Neural cell (in vitro differentiated cells): ENCODE results near the gene SMAD7.

Experiments
- EP300 ChIP-seq: fragments of 450-650 bp; conservative IDR thresholded peaks from 2 replicates; pipeline ENCODE4 v1.6.1; 2014; ENCODE audit warnings: antibody characterized with exemption, mild to moderate bottlenecking, moderate library complexity; ENCODE audit not compliant: poor library complexity, severe bottlenecking
- EZH2 ChIP-seq: fragments of 200-600, 300-800 bp; shearing (Covaris generic), sonication (generic); IDR thresholded peaks from 2 replicates; pipeline ENCODE4 v1.6.1; 2014; ENCODE audit warnings: antibody characterized with exemption, low read length, borderline replicate concordance, mild to moderate bottlenecking; ENCODE audit not compliant: insufficient read depth, poor library complexity, severe bottlenecking
- RAD21 ChIP-seq: fragments of 450-650 bp; conservative IDR thresholded peaks from 2 replicates; pipeline ENCODE4 v1.6.1; 2014; ENCODE audit warnings: antibody characterized with exemption, mild to moderate bottlenecking, moderate library complexity
- SMC3 ChIP-seq: fragments of 450-650 bp; conservative IDR thresholded peaks from 2 replicates; pipeline ENCODE4 v1.6.1; 2014; ENCODE audit warnings: antibody characterized with exemption, mild to moderate bottlenecking, moderate library complexity; ENCODE audit not compliant: poor library complexity
- TAF1 ChIP-seq: IDR thresholded peaks from 2 replicates; pipeline ENCODE4 v1.6.1; 2012; ENCODE audit warnings: low read depth
- TF ChIP-seq, protein P1 (sequence below): fragments of 450-650 bp; IDR thresholded peaks from 2 replicates; pipeline ENCODE4 v1.5.1; 2014; ENCODE audit warnings: antibody characterized with exemption, mild to moderate bottlenecking, moderate library complexity; ENCODE audit not compliant: poor library complexity, severe bottlenecking
- TF ChIP-seq, protein P2 (sequence below): IDR thresholded peaks from 2 replicates; pipeline ENCODE4 v1.6.1; 2012; ENCODE audit warnings: borderline replicate concordance

DNA sequence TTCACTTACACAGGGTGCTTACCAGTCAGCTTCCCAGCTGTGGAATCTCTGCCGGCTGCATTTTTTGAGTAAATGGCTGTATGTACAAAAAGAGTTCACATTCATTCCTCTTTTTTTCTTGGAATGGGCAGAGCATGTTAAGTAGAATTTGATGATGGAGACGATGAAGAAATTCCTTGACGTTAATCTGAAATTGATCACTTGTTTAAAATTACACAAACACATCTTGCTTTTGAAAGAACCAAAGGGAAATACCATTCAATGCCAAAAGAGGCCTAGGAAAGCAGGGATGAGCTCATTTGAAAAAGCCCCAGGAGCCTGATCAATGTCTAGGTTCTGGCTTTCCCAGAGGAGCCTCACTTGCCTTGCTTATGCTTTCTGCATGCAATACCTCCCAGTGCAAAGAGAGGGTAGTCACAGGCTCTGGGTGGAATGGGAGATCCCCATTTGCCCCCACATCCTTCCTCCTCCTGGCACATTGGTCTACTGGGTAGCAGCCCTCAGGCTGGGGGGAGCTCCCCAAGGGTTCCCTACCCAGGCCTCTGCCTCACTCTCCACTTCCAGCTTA is 12.3 kb upstream of the SMAD7 start:
- TF ChIP-seq, protein P1, sequence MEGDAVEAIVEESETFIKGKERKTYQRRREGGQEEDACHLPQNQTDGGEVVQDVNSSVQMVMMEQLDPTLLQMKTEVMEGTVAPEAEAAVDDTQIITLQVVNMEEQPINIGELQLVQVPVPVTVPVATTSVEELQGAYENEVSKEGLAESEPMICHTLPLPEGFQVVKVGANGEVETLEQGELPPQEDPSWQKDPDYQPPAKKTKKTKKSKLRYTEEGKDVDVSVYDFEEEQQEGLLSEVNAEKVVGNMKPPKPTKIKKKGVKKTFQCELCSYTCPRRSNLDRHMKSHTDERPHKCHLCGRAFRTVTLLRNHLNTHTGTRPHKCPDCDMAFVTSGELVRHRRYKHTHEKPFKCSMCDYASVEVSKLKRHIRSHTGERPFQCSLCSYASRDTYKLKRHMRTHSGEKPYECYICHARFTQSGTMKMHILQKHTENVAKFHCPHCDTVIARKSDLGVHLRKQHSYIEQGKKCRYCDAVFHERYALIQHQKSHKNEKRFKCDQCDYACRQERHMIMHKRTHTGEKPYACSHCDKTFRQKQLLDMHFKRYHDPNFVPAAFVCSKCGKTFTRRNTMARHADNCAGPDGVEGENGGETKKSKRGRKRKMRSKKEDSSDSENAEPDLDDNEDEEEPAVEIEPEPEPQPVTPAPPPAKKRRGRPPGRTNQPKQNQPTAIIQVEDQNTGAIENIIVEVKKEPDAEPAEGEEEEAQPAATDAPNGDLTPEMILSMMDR = no peak
- no peak for TF ChIP-seq RAD21
- TF ChIP-seq EP300 = no peak
- no peak for TF ChIP-seq TAF1
- TF ChIP-seq, protein P2, sequence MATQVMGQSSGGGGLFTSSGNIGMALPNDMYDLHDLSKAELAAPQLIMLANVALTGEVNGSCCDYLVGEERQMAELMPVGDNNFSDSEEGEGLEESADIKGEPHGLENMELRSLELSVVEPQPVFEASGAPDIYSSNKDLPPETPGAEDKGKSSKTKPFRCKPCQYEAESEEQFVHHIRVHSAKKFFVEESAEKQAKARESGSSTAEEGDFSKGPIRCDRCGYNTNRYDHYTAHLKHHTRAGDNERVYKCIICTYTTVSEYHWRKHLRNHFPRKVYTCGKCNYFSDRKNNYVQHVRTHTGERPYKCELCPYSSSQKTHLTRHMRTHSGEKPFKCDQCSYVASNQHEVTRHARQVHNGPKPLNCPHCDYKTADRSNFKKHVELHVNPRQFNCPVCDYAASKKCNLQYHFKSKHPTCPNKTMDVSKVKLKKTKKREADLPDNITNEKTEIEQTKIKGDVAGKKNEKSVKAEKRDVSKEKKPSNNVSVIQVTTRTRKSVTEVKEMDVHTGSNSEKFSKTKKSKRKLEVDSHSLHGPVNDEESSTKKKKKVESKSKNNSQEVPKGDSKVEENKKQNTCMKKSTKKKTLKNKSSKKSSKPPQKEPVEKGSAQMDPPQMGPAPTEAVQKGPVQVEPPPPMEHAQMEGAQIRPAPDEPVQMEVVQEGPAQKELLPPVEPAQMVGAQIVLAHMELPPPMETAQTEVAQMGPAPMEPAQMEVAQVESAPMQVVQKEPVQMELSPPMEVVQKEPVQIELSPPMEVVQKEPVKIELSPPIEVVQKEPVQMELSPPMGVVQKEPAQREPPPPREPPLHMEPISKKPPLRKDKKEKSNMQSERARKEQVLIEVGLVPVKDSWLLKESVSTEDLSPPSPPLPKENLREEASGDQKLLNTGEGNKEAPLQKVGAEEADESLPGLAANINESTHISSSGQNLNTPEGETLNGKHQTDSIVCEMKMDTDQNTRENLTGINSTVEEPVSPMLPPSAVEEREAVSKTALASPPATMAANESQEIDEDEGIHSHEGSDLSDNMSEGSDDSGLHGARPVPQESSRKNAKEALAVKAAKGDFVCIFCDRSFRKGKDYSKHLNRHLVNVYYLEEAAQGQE = no peak
- no peak for TF ChIP-seq EZH2
- TF ChIP-seq SMC3 = no peak
